GM19351 (cell line): Measurements from ENCODE around the gene HGD.
A peak's percentile ranks its signal among the peaks of the same experiment; 100 is the strongest.
"Not testable (repeated sequence)": the region's sequence is repeated elsewhere in the genome, so short reads cannot be mapped to it uniquely, and the experiment has no call there.

Source experiments
- ATAC-seq: cut with Tn5 transposase; IDR thresholded peaks from one replicate; pipeline ENCODE4 v1.9.1; 2021; ENCODE audit warnings: mild to moderate bottlenecking, moderate library complexity; ENCODE audit not compliant: unreplicated experiment

Gene HGD

DNA sequence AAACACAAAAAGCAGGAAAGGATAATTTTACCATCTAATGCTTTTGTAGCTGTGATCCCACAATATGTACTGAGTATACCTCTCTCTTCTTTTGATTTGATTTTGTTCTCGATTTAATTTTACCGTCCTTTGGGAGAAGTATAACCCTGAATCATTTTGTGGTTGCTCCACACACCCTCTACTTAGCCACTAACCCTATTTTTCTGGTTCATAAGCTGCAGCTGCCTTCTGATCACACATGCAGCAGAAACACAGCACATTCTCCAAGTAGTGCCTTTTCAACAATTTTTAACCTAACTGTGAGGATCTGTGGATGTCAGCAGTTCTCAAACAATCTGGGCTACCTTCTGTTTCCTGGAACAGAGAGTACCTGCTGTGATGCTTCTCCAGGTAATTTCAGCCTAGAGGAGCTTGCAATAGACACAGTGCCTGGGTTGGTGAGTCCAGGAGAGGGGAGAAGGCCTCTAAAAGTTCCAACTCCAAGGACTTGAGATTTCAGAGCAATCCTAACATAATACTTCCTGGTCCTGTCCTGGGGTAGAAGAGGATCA lies 40.3 kb downstream of the HGD start:
- ATAC-seq, result no peak

DNA sequence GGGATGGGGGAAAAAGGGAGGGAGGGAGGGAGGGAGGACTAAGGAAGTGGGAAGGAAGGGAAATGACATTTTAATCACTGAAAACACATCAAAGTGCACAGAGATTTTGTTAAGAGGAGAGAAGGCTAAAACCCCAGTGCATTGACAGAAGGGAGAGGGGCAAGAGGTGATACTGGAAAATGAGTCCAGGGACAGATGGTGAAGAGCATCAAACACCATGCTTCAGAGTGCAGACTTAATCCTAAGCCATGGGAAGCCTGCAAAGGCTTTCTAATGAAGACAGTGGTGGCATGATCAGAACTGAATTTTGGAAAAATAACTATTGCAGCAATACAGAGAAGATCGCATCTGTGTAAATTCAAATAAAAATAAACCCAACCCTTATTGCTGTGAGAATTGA lies 41.8 kb downstream of the HGD start:
- no peak for ATAC-seq

DNA sequence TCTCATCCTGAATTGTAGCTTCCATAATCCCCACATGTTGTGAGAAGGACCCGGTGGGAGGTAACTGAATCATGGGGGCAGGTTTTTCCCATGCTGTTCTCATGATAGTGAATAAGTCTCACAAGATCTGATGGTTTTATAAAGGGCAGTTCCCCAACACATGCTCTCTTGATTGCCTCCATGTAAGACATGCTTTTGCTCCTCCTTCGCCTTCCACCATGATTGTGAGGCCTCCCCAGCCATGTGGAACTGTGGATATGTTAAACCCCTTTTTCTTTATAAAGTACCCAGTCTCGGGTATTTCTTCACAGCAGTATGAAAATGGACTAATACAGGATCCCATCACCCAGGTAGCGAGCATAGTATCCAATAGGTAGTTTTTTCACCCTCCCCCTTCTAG lies 43.2 kb downstream of the HGD start:
- not testable (repeated sequence) for ATAC-seq

DNA sequence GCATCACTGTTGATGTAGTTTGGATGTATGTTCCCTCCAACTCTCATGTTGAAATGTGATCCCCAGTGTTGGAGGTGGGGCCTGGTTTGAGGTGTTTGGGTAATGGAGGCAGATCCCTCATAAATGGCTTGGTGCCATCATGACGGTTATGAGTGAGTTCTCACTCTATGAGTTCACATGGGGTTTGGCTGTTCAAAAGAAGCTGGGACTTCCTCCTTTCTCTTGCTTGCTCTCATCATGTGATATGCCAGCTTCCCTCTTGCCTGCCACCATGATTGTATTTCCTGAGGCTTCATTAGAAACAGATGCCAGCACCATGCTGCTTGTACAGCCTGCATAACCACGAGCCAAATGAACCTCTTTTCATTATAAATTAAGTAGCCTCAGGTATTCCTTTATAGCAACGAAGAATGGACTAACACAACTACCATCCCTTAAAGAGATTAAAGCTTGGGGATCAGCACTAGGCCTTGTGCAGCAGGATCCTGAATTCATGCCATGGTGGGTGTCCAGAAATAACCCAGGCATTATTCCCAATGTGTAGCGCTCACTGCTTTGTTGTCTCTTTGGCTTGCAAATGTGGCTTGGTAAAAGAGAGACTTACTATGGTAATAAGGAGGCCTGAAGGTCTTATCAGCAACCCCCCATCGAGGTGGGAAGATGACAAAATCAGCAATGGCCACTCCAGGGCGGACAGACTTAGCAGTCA lies 44.0 kb downstream of the HGD start:
- ATAC-seq, result no peak

DNA sequence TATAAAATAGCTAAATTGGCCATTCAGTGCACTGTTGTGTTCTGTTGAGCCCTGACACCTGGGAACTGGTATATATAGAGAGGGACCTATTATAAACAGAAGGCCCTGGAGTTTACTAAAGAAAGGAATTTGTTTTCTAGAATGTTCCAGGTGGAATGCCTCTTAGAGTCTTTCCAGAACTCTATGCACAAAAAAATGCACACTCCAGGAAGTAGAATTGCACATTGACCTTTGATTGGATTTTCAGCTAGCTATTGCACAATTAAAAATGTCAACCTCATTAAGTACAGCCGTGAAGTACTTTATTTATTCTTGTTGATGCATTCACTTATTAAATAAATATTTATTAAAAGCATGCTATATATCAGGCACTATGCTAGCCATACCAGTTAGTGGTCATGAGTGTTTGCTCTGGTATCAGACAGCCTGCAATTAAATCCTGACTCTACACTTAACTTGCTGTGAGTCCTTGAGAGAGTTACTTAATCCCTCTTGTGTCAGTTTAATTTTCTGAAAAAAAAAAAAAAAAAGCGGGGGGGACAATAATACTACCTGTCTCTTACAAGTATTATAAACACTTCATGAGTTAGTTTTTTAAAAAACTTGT lies 45.1 kb downstream of the HGD start:
- no peak for ATAC-seq

- no peak for ATAC-seq
Measured at GRCh38 chr3:120634539-120634938, 47.5 kb downstream of the HGD start.

GRCh38 chr3:120625159-120625586 lies 56.9 kb downstream of the HGD start:
- ATAC-seq, result no peak

DNA sequence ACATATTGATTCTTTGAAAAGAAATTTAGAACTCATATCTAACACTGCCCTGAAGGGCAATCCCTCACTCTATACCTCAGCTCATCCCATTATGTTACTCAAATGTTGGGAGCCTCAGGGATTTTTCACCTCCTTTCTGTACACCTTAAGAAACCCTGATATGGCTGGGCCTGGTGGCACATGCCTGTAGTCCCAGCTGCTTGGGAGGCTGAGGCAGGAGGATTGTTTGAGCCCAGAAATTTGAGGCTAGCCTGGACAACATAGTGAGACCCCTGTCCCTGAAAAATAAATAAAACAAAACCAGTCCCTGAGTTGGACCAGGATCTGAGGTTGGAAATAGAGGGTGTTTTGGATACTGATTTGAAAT lies 58.3 kb downstream of the HGD start:
- ATAC-seq, result no peak

DNA sequence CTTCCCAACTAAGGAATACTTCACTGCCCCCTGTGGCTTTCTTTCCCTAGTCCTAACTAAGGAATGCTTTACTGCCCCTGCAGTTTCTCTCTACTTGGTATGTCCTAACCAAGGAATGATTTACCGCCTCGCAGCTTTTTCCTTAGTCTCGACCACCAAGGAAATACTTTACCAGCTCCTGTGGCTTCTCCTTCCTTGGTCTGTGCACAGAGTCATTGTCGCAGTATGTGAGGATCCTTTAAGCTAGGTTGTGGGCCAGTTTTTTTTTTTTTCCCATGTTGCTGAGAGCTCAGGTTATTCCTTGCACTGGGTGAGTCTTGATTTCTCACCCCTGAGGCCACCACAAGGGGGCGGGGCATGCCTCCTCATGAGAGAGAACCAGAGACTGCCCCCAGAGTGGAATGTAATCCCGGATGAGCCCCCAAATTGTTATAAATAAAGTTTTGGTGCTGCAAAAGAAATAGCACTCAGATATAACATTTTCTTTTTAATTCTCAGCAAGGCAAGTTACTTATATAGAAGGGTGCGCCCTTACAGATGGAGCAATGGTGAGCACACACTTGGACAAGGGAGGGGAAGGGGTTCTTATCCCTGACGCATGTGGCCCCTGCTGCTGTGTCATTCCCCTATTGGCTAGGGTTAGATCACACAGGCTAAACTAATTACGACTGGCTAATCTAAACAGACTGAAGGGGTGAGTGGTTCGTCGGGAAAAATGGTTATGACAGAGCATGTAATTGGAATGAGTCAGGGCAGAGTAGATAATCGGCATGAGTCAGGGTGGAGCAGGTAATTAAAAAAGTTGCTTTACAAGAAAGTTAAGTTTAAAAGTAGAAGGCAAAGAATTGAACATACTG lies 58.9 kb downstream of the HGD start:
- no peak for ATAC-seq

DNA sequence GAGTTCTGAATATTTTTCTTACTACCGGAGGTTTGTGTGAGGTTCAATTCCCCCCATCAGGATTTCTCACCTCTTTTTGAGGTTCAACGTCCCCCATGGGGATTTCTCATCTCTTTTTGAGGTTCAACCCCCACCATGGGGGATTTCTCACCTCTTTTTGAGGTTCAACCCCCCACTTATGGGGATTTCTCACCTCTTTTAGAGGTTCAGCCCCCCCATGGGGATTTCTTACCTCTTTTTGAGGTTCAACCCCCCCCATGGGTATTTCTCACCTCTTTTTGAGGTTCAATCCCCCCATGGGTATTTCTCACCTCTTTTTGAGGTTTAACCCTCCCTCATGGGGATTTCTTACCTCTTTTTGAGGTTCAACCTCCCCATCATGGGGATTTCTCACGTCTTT lies 59.6 kb downstream of the HGD start:
- ATAC-seq, result no peak

DNA sequence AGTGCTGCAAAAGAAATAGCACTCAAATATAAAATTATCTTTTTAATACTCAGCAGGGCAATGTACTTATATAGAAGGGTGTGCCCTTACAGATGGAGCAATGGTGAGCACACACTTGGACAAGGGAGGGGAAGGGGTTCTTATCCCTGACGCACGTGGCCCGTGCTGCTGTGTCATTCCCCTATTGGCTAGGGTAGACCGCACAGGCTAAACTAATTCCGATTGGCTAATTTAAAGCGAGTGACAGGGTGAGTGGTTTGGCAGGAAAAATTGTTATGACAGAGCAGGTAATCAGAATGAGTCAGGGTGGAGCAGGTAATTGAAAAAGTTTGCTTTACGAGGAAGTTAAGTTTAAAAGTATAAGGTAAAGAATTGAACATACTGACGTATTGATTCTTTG lies 65.3 kb downstream of the HGD start:
- not testable (repeated sequence) for ATAC-seq

GRCh38 chr3:120615847-120616609 lies 66.0 kb downstream of the HGD start:
- ATAC-seq, result no peak

DNA sequence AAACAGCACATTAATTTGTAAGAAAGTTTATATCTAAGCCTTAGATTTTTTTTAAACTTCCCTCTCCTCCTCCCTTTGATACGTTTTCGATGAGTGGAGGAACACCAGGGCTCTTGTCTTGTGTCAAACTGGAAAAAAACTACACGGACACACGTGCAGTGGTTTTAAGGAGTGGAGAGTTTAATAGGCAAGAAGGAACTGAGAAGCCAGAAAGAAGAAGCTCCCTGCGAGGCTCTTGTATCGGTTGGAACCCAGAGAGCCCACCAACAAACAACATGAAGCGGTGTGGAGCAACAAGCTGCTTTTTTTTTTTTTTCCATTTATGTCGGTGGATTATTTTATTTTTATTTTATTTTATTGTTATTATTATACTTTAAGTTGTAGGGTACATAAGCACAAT lies 67.3 kb downstream of the HGD start:
- no peak for ATAC-seq

DNA sequence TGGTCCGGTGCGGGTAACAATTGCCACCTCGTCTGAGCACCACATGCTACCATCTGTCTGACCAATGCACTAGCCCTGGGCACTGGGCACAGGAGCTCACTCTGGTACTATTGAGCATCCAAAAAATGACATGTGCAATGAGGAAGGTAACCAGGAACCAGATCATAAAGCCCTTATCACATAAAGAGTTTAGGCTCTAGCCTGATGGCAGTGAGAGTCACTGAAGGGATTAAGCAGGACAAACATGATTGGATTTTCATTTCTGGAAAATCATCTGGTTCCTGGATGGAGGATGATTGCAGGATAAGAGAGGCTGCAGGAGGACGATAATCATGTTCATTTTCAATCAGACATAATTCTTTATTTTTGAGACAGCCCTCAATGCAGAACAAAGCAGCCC lies 73.5 kb downstream of the HGD start:
- ATAC-seq, result no peak

DNA sequence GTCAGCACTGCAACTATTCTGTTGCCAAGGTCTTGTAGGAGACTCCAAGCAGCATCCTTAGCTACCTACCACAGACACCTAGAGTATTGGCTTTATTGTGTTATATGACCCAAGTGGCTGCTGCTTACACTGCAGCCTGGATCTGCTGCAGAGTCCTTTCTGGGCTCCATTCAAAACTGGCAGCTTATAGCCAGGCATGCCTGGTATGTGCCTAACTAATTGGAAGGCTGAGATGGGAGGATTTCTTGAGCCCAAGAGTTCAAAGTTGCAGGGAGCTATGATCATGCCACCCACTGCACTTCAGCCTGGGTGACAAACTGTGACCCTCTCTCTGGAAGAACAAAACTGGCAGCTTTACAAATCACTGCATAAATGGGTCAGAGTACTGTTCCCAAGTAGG lies 77.3 kb downstream of the HGD start:
- no peak for ATAC-seq

GRCh38 chr3:120604382-120604781 lies 77.7 kb downstream of the HGD start:
- ATAC-seq, result no peak

GRCh38 chr3:120602682-120603081 lies 79.4 kb downstream of the HGD start:
- no peak for ATAC-seq

DNA sequence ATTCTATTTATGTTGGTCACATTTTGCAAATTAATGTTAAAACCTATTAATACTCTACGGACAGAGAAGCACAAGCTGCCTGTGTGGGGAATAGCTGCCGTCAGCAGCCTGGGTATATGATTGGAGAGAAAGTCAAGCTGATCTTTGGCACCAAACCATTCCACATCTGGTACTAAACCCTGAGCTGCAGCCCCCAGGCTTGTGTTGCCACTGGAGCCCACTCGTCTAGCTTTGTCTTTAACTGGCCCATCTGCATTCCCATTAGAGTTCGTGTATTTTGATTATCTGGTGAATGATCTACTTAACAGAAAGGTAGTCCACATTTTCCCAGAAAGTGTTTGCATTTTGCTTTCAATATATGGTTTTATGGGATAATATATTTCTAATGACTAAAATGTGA lies 80.5 kb downstream of the HGD start:
- ATAC-seq, result no peak

DNA sequence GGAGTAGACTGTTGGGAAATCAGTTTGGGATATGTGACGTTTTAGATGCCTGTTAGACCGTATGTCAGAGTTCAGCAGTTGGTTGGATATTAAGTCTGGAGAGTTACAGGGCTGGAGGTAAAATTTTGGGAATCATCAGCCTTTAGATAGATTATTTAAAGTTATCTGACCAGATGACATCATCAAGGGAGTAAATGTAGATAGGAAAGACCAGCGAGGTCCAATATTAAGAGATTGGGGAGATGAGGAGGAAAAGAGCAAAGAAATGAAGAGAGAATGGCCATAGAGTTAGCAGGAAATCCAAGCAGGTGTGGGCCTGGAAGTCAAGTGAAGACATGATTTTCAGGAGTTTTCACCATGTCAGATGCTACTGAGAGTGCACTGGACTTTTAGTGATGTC lies 82.8 kb downstream of the HGD start:
- no peak for ATAC-seq

DNA sequence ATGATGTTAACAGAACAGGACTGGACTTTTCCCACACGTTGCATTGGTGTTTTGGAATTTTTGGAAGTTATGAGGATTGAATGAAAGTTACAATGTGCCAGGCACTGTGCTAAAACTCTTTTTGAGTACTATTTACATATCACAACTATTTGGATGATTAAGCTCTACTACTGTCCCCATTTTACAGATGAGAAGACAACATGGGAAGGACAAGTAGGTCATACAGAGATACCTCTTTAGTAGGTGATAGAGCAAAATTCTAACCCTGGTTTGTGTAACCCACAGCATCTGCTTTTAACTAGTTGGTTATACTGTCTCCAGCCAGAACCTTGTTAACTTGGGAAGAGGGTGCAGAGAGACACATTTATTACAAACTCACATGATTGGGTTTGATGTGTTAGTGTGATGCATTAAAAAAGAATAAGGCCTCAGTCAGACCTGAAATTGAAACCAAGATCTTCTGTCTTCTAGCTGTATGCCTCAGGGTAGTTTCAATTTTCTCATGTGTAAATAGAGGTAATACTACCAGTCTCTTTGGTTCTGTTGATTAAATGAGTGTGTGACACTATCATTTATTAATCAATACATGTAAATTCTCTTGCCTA lies 84.5 kb downstream of the HGD start:
- peak; percentile 46 for ATAC-seq

DNA sequence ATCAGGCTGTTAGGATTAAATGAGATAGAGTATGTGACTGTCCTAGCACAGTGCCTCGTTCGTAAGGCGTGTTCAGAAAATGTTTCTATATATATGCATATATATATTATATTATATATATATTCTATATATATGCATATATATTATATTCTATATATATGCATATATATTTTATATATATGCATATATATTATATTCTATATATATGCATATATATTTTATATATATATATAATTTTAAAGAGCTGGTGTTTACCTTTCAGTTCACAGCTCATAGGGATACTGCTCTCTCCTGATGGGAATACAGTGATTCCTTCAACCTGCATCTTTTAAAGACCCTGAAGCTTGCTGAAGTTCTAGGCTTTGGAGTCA lies 85.2 kb downstream of the HGD start:
- no peak for ATAC-seq
